ENCODE data around the gene LRPPRC. TPM values are rescaled to one million over a fixed set of nuclear protein-coding genes. Genes with fewer than 3 reads are reported as not detected.

Gene LRPPRC
- total RNA-seq, 1 experiment from 2014 or later, result 79.8 TPM

Other genes starting within 250 kb of the LRPPRC start
- 35.4 and 39.4 TPM in 2 replicates for gene DYNC2LI1, start 221.9 kb downstream of the LRPPRC start, total RNA-seq (2014; rRNA removed; shearing (Covaris generic))
- not detected in 2 replicates for gene ABCG5, start 157.2 kb downstream of the LRPPRC start, total RNA-seq (2014; rRNA removed; shearing (Covaris generic))
- gene ABCG8, start 157.0 kb downstream of the LRPPRC start, total RNA-seq (2014; rRNA removed; shearing (Covaris generic)), result not detected in 2 replicates
- gene PPM1B, start 172.9 kb upstream of the LRPPRC start, total RNA-seq (2014; rRNA removed; shearing (Covaris generic)), result 33.8 and 38.2 TPM in 2 replicates